ENCODE data around the gene ESR1. TPM values are rescaled to one million over a fixed set of nuclear protein-coding genes. Genes with fewer than 3 reads are reported as not detected.

Gene ESR1
- total and polyA plus RNA-seq, 2 donors (not counting 3 experiments of a cell fraction or from before 2014, with no cell fraction given) = 0.01 TPM; not detected in 1

DNA sequence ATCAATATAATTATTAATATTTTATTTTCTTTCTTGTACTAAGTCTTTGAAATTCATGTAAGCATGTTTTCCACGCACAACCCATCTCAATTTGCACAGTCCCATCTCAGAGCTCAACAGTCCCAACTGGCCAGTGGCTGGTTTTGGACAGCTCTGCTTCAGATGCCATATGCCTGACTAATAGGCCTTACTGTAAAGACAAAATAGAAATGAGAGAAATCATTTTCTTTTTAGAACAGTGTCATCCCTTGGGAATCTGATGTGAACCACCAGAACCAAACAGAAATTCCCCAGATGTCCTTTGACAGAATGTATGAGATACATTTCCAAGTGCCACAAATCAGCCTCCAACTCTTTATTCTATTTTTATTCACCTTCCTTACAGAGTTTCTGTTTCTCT lies 338.9 kb downstream of the ESR1 start:
- ChIA-PET POLR2A (no interaction called here), CTCF (interaction anchor here (0.6 to 1.3 kb wide), 2 partner anchors 9 to 381 kb away, joined by 3 read pairs; no protein-coding TSS in a partner anchor)
- Histone ChIP-seq H3K4me3 (replicated peaks in 1 of 3; ENCODE audit: insufficient read depth in 1 of 3, low read depth in 1 of 3, low read length in 3 of 3) (no peak overlapping the region), H3K4me2 (ENCODE audit: insufficient read depth, low read length) (no peak overlapping the region), H3K9me3 (replicated peaks; ENCODE audit: control insufficient read depth, insufficient read depth, low read length) (no peaks in the 10 kb centered on the region), H3K36me3 (ENCODE audit: control insufficient read depth in 2 of 2, extremely low read depth in 1 of 2, insufficient read depth in 2 of 2, low read length in 2 of 2) (peaks cover 0 to 17% of the 10 kb centered on the region in 2 experiments), H3K27me3 (ENCODE audit: control insufficient read depth in 2 of 2, insufficient read depth in 2 of 2, low read length in 2 of 2) (no peaks in the 10 kb centered on the region), H2AFZ (ENCODE audit: low read depth, low read length) (no peak overlapping the region), H3K27ac (ENCODE audit: insufficient read depth, low read depth, low read length) (no peak overlapping the region), H3K79me2 (ENCODE audit: control insufficient read depth, insufficient read depth, low read length) (no peaks in the 10 kb centered on the region), H4K20me1 (replicated peaks; ENCODE audit: control insufficient read depth, extremely low read depth, insufficient read depth, low read length) (no peaks in the 10 kb centered on the region), H3K9ac (replicated peaks; ENCODE audit: extremely low read depth, insufficient read depth, low read length) (no peak overlapping the region), H3K9me1 (replicated peaks; ENCODE audit: control insufficient read depth, extremely low read depth, insufficient read depth, low read length) (no peaks in the 10 kb centered on the region), H3K4me1 (ENCODE audit: control insufficient read depth, extremely low read depth, insufficient read depth, low read length) (no peaks in the 10 kb centered on the region)
- intact Hi-C loops (cut with micrococcal nuclease) (no loop called here), dilution Hi-C loops (cut with MboI; ENCODE audit: extremely low pct_ligation_motif_present, low sequenced_read_pairs) (no loop called here)
- no TSS peak for BruUV-seq (replicated peaks)
- TF ChIP-seq FOS (IDR thresholded peaks at IDR 0.05; ENCODE audit: borderline replicate concordance, insufficient read depth, low read length) = no peak
- DNase-seq (ENCODE audit: low read depth, low spot score) (no peak), FAIRE-seq (no peak)

DNA sequence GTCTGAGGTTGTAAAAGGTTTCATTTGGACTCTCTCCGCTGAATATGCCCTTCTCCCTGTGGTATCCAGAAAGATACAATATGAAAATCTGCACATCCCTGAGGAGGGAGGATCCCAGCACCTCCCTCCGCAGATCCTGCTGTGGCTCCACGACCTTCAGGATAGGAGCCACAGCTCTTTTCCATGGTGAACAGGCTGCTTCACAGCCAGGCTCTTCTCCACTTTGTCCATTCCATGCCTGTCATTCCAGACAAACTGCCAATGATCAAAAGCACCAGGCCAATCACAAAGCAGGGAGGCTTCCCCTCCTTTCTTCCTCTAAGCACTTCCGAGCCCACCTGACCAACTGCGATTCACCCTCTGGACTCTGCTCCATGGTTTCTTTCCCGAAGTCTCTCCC lies 339.8 kb downstream of the ESR1 start:
- Histone ChIP-seq H3K4me3 (replicated peaks in 1 of 3; ENCODE audit: insufficient read depth in 1 of 3, low read depth in 1 of 3, low read length in 3 of 3) (no peak overlapping the region), H3K27ac (ENCODE audit: insufficient read depth, low read depth, low read length) (no peak overlapping the region), H3K9me3 (replicated peaks; ENCODE audit: control insufficient read depth, insufficient read depth, low read length) (no peaks in the 10 kb centered on the region), H4K20me1 (replicated peaks; ENCODE audit: control insufficient read depth, extremely low read depth, insufficient read depth, low read length) (no peaks in the 10 kb centered on the region), H3K36me3 (ENCODE audit: control insufficient read depth in 2 of 2, extremely low read depth in 1 of 2, insufficient read depth in 2 of 2, low read length in 2 of 2) (peaks cover 3 to 19% of the 10 kb centered on the region in 2 experiments), H3K4me1 (ENCODE audit: control insufficient read depth, extremely low read depth, insufficient read depth, low read length) (no peaks in the 10 kb centered on the region), H2AFZ (ENCODE audit: low read depth, low read length) (no peak overlapping the region), H3K9ac (replicated peaks; ENCODE audit: extremely low read depth, insufficient read depth, low read length) (no peak overlapping the region), H3K4me2 (ENCODE audit: insufficient read depth, low read length) (no peak overlapping the region), H3K79me2 (ENCODE audit: control insufficient read depth, insufficient read depth, low read length) (no peaks in the 10 kb centered on the region), H3K27me3 (ENCODE audit: control insufficient read depth in 2 of 2, insufficient read depth in 2 of 2, low read length in 2 of 2) (no peaks in the 10 kb centered on the region), H3K9me1 (replicated peaks; ENCODE audit: control insufficient read depth, extremely low read depth, insufficient read depth, low read length) (no peaks in the 10 kb centered on the region)
- intact Hi-C loops (cut with micrococcal nuclease) = no loop called here
- TF ChIP-seq FOS (IDR thresholded peaks at IDR 0.05; ENCODE audit: borderline replicate concordance, insufficient read depth, low read length) = no peak
- no peak for TF ChIP-seq EZH2 (IDR thresholded peaks at IDR 0.05; ENCODE audit: borderline replicate concordance, low read depth, low read length, severe bottlenecking)
- no peak for TF ChIP-seq POLR2AphosphoS5 (IDR thresholded peaks at IDR 0.05; ENCODE audit: insufficient read depth, low read depth, low read length)
- no peak for TF ChIP-seq MYC (IDR thresholded peaks at IDR 0.05; ENCODE audit: low read depth, low read length)
- CTCF ChIA-PET = interaction anchor here (1.3 kb wide), 1 partner anchor 382 kb away, joined by 3 read pairs; no protein-coding TSS in a partner anchor
- DNase-seq (ENCODE audit: low read depth, low spot score) (no peak), FAIRE-seq (no peak)
- BruUV-seq (replicated peaks) = no TSS peak
- dilution Hi-C loops (cut with MboI; ENCODE audit: extremely low pct_ligation_motif_present, low sequenced_read_pairs) = no loop called here
- POLR2A ChIA-PET = no interaction called here
